Immature natural killer cell (primary cell): Measurements from ENCODE around the gene ZNF91. TPM values are rescaled to one million over a fixed set of nuclear protein-coding genes. Genes with fewer than 3 reads are reported as not detected.
A peak's percentile ranks its signal among the peaks of the same experiment; 100 is the strongest.
"Not testable (repeated sequence)": the region's sequence is repeated elsewhere in the genome, so short reads cannot be mapped to it uniquely, and the experiment has no call there.

ENCODE experiments used
- DNase-seq, 3 donors: peaks; one replicate each; pipeline ENCODE4 v3.0.0; 2022; ENCODE audit warnings: mixed read lengths in 1 of 3
- H3K27ac Mint-ChIP-seq, 6 donors: one replicate each; pipeline ENCODE4 v1.8.0; 2020; ENCODE audit warnings: mixed read lengths in 6 of 6, mild to moderate bottlenecking in 5 of 6, inconsistent platforms in 4 of 6, moderate library complexity in 3 of 6
- H3K27me3 Mint-ChIP-seq, 3 donors: one replicate each; pipeline ENCODE4 v1.8.0; 2020 to 2021; ENCODE audit warnings: low read depth in 3 of 3, mild to moderate bottlenecking in 3 of 3, mixed read lengths in 3 of 3, moderate library complexity in 3 of 3, inconsistent platforms in 1 of 3
- H3K36me3 Mint-ChIP-seq, 3 donors: one replicate each; pipeline ENCODE4 v1.8.0; 2020; ENCODE audit warnings: mixed read lengths in 3 of 3, inconsistent platforms in 2 of 3, mild to moderate bottlenecking in 2 of 3
- H3K4me1 Mint-ChIP-seq, 2 donors: one replicate each; pipeline ENCODE4 v1.8.0; 2020; ENCODE audit warnings: inconsistent platforms in 2 of 2, mild to moderate bottlenecking in 2 of 2, mixed read lengths in 2 of 2, moderate library complexity in 1 of 2
- H3K4me3 Mint-ChIP-seq, 5 donors: one replicate each; pipeline ENCODE4 v1.8.0; 2020; ENCODE audit warnings: mild to moderate bottlenecking in 5 of 5, mixed read lengths in 5 of 5, inconsistent platforms in 3 of 5, moderate library complexity in 3 of 5
- H3K9me3 Mint-ChIP-seq, 6 donors: one replicate each; pipeline ENCODE4 v1.8.0; 2020; ENCODE audit warnings: mild to moderate bottlenecking in 6 of 6, mixed read lengths in 6 of 6, inconsistent platforms in 4 of 6, moderate library complexity in 3 of 6
- polyA plus RNA-seq, 3 donors: library from polyadenylated mRNA; unstranded; fragments of 300-500 nt; fragmentation: Illumina TruSeq; gene quantifications; one replicate each; pipeline ENCODE4 v1.2.3, GENCODE V29; 2021

The ZNF91 gene
- polyA plus RNA-seq, 3 donors from 2014 or later: 14.5 to 48.1 (median 19.7) TPM

DNA sequence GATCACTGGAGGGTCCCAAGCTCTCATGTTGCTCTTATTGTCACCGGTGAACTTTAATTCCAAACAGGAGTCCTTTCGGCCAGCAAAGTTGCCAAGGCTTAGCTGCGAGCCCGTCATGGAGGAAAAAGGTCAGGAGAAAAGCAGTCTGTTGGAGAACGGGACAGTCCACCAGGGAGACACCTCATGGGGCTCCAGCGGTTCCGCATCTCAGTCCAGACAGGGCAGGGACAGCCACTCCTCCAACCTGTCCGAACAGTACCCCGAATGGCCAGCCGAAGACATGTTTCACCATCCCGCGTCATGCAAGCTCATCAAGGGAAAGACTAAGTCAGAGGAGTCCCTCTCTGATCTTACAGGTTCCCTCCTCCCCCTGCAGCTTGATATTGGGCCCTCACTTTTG lies 10.4 kb downstream of the ZNF91 start:
- peak overlapping the region in 2 of 6 donors; percentile 17 to 31 for H3K27ac Mint-ChIP-seq
- H3K36me3 Mint-ChIP-seq: peaks cover 50 to 62% (median 53%) of the 10 kb centered on the region in 3 donors
- peaks cover 63 to 80% of the 10 kb centered on the region in 2 donors for H3K4me1 Mint-ChIP-seq
- DNase-seq: no peak
- H3K9me3 Mint-ChIP-seq: peaks cover 14 to 25% (median 20%) of the 10 kb centered on the region in 6 donors
- H3K27me3 Mint-ChIP-seq: no peaks in the 10 kb centered on the region
- H3K4me3 Mint-ChIP-seq: no peak overlapping the region

DNA sequence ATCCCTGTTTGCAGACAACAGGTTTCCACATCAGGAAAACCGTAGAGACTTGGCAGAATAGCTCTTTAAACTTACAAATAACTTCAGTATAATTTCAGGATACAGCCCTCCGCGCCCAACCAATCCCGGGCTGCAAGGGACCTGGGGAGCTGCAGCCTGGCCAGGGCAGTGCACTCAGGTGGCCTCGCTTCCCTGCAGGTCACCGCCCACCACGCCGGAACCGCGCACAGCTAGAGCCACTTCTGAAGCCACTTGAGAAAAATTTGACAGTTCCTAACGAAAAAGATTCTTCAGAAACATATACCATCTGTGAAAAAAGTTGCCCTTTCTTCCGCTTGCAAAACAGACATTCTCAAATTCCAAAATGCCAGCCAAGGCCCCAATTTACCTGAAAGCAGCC lies 11.1 kb downstream of the ZNF91 start:
- H3K9me3 Mint-ChIP-seq: peaks cover 14 to 25% (median 20%) of the 10 kb centered on the region in 6 donors
- H3K27ac Mint-ChIP-seq: no peak overlapping the region
- no peak for DNase-seq
- no peak overlapping the region for H3K4me3 Mint-ChIP-seq
- H3K4me1 Mint-ChIP-seq: peaks cover 63 to 80% of the 10 kb centered on the region in 2 donors
- no peaks in the 10 kb centered on the region for H3K27me3 Mint-ChIP-seq
- H3K36me3 Mint-ChIP-seq: peaks cover 45 to 61% (median 57%) of the 10 kb centered on the region in 3 donors

DNA sequence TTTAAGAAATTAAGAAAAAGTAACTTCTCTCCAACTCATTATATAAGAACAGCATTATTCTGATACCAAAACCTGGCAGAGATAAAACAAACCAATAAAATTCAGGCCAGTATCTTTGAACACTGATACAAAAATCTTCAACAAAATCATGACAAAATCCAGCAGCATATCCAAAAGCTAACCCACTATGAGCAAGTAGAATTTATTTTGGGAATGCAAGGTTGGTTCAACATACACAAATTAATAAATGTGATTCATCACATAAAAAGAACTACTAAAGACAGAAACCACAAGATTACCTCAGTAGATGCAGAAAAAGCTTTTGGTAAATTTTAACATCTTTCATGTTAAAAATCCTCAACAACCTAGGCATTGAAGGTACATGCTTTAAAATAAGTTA lies 12.3 kb downstream of the ZNF91 start:
- H3K9me3 Mint-ChIP-seq: peaks cover 14 to 25% (median 20%) of the 10 kb centered on the region in 6 donors

DNA sequence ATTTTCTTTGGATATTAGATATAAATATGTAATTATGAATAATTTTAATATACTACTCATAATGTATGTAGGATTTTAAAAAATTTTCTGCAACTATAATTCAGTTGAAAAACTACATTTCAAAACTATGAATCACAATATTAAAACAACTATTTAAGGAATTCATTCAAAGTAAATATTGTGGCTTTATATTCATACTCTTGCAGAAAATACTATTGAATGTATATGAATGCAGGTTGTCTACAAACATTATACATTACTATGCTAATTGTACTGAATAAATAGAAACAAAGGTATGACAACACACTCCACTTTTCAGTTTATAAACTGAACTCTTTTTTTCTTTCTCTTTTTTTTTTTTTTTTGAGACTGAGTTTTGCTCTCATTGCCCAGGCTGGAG lies 14.2 kb downstream of the ZNF91 start:
- H3K36me3 Mint-ChIP-seq: peaks cover 29 to 48% (median 47%) of the 10 kb centered on the region in 3 donors
- H3K9me3 Mint-ChIP-seq: peaks cover 14 to 26% (median 20%) of the 10 kb centered on the region in 6 donors
- no peaks in the 10 kb centered on the region for H3K27me3 Mint-ChIP-seq
- H3K27ac Mint-ChIP-seq: peak overlapping the region in 1 of 6 donors; percentile 16
- H3K4me1 Mint-ChIP-seq: peaks cover 62 to 85% of the 10 kb centered on the region in 2 donors
- H3K4me3 Mint-ChIP-seq: no peak overlapping the region
- no peak for DNase-seq

More for the DNA sequence above, 12.3 kb downstream of the ZNF91 start:
- peaks cover 40 to 56% (median 53%) of the 10 kb centered on the region in 3 donors for H3K36me3 Mint-ChIP-seq
- DNase-seq: no peak
- peaks cover 63 to 80% of the 10 kb centered on the region in 2 donors for H3K4me1 Mint-ChIP-seq
- H3K27ac Mint-ChIP-seq: peak overlapping the region in 1 of 6 donors; percentile 13
- no peaks in the 10 kb centered on the region for H3K27me3 Mint-ChIP-seq
- H3K4me3 Mint-ChIP-seq: peak overlapping the region in 3 of 5 donors; percentile 2 to 24 (median 2)

DNA sequence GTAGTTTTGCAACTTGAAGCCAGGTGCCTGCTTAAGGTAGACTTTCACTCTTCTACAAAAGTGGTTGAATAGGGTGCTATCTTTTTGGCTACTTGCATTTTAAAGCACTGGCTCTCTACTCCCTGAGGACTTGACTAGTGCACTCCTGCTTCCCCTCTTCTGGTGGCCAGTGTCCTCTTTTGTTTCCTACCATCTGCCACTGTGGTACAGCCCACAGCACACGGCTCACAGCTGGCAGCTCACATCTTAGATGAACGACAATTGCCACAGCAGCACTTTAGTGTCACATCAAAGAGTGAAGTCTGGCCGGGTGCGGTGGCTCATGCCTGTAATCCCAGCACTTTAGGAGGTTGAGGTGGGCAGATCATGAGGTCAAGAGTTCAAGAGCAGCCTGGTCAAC lies 15.6 kb downstream of the ZNF91 start:
- H3K4me1 Mint-ChIP-seq: peaks cover 58 to 81% of the 10 kb centered on the region in 2 donors
- DNase-seq, H3K27me3 Mint-ChIP-seq: not testable (repeated sequence)
- peak overlapping the region; percentile 82 to 93 (median 90) for H3K27ac Mint-ChIP-seq
- peaks cover 13 to 25% (median 17%) of the 10 kb centered on the region in 6 donors for H3K9me3 Mint-ChIP-seq
- H3K36me3 Mint-ChIP-seq: peaks cover 26 to 50% (median 47%) of the 10 kb centered on the region in 3 donors
- peak overlapping the region; percentile 34 to 72 (median 66) for H3K4me3 Mint-ChIP-seq

DNA sequence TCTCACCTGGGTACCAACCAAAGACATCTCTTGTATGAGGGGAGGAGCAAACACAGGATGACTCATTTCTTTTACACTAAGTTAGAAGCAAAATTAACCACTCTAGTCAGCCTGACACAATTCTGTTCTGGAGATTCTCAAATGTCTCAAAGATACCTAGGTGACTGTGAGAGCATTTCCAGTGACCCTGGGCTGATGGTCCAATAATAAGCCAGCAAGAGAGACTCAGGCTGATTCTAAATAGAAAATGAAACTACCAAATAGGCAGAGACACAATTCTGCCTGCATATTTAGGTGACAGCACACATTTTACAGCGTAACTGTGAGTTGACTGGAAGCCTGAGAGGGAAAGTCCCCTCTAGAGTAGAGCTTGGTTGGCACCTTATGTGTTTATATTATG lies 16.3 kb downstream of the ZNF91 start:
- Mint-ChIP-seq H3K27ac (peak overlapping the region; percentile 82 to 93 (median 90)), H3K9me3 (peaks cover 10 to 18% (median 14%) of the 10 kb centered on the region in 6 donors), H3K36me3 (peaks cover 20 to 46% (median 45%) of the 10 kb centered on the region in 3 donors)

DNA sequence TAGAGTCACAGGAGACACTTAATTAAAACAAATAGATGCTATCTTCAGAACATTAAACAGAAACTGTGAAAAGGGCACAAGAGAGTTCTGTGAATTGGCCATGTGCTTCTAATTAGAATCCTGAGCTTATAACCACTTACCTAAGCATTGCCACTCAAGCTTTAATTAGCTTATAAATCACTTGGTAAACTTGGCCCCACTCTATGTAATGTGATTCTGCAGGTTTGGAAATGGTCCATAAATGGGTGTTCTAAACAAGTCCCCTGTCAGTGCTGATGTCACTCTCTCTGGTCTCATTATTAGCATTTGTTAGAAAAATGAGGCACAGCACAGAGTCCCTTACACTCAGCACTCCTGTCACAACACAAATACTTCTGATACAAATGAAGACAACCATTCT lies 18.0 kb downstream of the ZNF91 start:
- peaks cover 24 to 48% (median 46%) of the 10 kb centered on the region in 3 donors for H3K36me3 Mint-ChIP-seq
- peaks cover 2 to 12% (median 3%) of the 10 kb centered on the region in 6 donors for H3K9me3 Mint-ChIP-seq
- peak overlapping the region in 5 of 6 donors; percentile 17 to 65 (median 29) for H3K27ac Mint-ChIP-seq

More for the DNA sequence above, 16.3 kb downstream of the ZNF91 start:
- Mint-ChIP-seq H3K27me3 (no peaks in the 10 kb centered on the region), H3K4me3 (peak overlapping the region; percentile 34 to 72 (median 60)), H3K4me1 (peaks cover 54 to 75% of the 10 kb centered on the region in 2 donors)
- peak; percentile 14 to 30 (median 26) for DNase-seq

DNA sequence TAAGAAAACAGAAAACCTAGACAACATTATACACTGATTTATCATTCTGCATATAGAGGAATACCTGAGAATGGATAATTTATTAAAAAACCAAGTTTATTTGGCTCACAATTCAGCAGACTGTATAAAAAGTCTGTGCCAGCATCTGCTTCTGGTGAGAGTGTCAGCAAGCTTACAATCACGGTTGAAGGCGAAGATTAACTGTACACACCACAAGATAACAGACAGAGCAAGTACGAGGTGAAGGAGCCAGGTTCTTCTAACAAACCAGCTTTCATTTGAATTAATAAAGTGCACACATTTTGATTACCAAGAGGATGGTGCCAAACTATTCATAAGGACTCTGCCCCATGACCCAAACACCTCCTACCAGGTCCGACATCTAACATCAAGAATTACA lies 28.8 kb downstream of the ZNF91 start:
- no peak overlapping the region for H3K27ac Mint-ChIP-seq
- H3K4me3 Mint-ChIP-seq: no peak overlapping the region
- peaks cover 0 to 6% (median 0%) of the 10 kb centered on the region in 3 donors for H3K27me3 Mint-ChIP-seq
- DNase-seq: no peak
- H3K9me3 Mint-ChIP-seq: peaks cover 25 to 67% (median 60%) of the 10 kb centered on the region in 6 donors
- H3K4me1 Mint-ChIP-seq: peaks cover 0 to 3% of the 10 kb centered on the region in 2 donors
- peaks cover 41 to 73% (median 70%) of the 10 kb centered on the region in 3 donors for H3K36me3 Mint-ChIP-seq

More for the DNA sequence above, 18.0 kb downstream of the ZNF91 start:
- Mint-ChIP-seq H3K27me3 (no peaks in the 10 kb centered on the region), H3K4me1 (peaks cover 44 to 78% of the 10 kb centered on the region in 2 donors), H3K4me3 (no peak overlapping the region)
- no peak for DNase-seq

DNA sequence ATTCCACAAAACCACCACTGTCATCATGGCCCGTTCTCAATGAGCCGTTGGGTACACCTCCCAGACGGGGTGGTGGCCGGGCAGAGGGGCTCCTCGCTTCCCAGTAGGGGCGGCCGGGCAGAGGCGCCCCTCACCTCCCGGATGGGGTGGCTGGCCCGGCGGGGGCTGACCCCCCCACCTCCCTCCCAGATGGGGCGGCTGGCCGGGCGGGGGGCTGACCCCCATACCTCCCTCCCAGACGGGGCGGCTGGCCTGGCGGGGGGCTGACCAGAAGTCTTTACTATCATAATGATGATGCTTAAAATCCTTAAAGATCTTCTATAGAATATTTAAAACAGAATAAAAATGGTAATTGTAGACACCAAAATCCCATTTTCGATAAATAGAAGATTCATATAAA lies 29.2 kb downstream of the ZNF91 start:
- not testable (repeated sequence) for H3K4me3 Mint-ChIP-seq, H3K27ac Mint-ChIP-seq, H3K27me3 Mint-ChIP-seq, DNase-seq, H3K4me1 Mint-ChIP-seq
- peaks cover 39 to 73% (median 66%) of the 10 kb centered on the region in 3 donors for H3K36me3 Mint-ChIP-seq
- H3K9me3 Mint-ChIP-seq: peaks cover 29 to 69% (median 62%) of the 10 kb centered on the region in 6 donors

DNA sequence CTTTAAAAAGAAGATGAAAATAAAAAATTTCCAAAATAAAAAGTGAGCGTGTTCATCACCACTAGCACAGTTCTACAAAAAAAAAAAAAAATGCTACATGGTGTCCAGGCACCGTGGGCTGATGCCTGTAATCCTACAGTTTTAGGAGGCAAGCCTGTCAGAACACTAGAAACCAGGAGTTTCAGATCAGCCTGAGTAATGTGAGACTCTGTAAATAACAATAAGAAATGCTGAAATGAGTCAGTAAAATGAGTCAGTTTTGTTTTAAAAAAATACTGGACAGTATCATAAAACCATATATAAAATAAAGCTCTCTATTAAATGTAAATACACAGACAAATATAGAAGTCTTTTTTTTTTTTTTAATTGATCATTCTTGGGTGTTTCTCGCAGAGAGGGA lies 30.0 kb downstream of the ZNF91 start:
- Mint-ChIP-seq H3K9me3 (peaks cover 37 to 73% (median 64%) of the 10 kb centered on the region in 6 donors), H3K4me3 (no peak overlapping the region), H3K27ac (no peak overlapping the region), H3K27me3 (peaks cover 0 to 6% (median 0%) of the 10 kb centered on the region in 3 donors), H3K36me3 (peaks cover 35 to 70% (median 58%) of the 10 kb centered on the region in 3 donors), H3K4me1 (peaks cover 0 to under 1% of the 10 kb centered on the region in 2 donors)
- DNase-seq: no peak

DNA sequence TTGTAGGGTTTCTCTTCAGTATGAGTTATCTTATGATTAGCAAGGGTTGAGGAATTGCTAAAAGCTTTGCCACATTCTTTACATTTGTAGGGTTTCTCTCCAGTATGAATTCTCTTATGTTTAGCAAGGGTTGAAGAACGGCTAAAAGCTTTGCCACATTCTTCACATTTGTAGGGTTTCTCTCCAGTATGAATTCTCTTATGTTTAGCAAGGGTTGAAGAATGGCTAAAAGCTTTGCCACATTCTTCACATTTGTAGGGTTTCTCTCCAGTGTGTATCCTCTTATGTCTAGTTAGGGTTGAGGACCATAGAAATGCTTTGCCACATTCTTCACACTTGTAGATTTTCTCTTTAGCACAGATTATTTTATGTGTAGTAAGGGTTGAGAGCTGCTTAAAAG lies 33.4 kb downstream of the ZNF91 start:
- not testable (repeated sequence) for H3K27ac Mint-ChIP-seq, H3K4me1 Mint-ChIP-seq, H3K27me3 Mint-ChIP-seq, H3K4me3 Mint-ChIP-seq, DNase-seq
- Mint-ChIP-seq H3K36me3 (peaks cover 40 to 70% (median 60%) of the 10 kb centered on the region in 3 donors), H3K9me3 (peaks cover 45 to 85% (median 78%) of the 10 kb centered on the region in 6 donors)

DNA sequence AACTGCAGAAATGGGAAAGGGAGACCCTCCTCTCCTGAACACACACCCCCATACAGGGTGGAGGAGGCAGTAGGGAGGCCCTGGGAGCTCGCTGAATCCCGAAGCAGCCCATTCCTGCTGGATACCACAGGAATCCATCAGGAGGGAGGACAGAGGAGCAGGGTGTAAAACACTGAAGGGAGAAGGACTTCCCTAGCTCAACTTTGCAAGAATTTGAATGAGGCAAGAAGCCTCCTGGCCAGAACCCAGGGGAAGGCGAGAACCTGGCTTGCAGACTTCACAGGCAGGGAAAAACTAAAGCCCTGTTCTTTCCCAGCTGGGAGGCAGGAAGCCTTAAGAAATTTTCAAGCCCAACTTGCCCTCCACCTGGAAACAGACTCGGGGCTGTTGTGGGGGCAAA lies 43.5 kb downstream of the ZNF91 start:
- H3K36me3 Mint-ChIP-seq: peaks cover 74 to 93% (median 90%) of the 10 kb centered on the region in 3 donors
- peaks cover 2 to 10% (median 5%) of the 10 kb centered on the region in 3 donors for H3K27me3 Mint-ChIP-seq
- no peak overlapping the region for H3K4me3 Mint-ChIP-seq
- no peak overlapping the region for H3K27ac Mint-ChIP-seq
- no peak for DNase-seq
- peaks cover 13 to 54% of the 10 kb centered on the region in 2 donors for H3K4me1 Mint-ChIP-seq
- peaks cover 65 to 99% (median 98%) of the 10 kb centered on the region in 6 donors for H3K9me3 Mint-ChIP-seq

DNA sequence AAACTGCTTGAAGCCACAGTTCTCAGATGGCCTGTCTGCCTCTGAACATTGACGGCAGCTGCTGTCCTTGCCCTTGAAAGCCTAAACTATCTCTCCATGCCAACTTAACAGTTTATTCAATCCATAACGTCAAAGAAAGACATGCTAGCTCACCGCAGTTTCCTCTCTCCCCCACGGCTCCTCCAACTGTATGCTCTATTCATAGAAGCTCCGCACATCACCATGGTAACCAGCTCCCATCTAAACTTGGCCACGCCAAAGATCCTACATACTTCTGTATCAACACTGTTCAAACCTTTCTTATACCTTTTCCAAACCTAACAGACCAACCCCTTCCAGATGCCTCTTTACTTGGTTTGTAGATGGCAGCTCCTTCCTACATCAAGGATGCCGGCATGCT lies 48.6 kb downstream of the ZNF91 start:
- Mint-ChIP-seq H3K4me1 (peaks cover 18 to 37% of the 10 kb centered on the region in 2 donors), H3K36me3 (peaks cover 78 to 97% (median 89%) of the 10 kb centered on the region in 3 donors), H3K27me3 (peaks cover 2 to 11% (median 6%) of the 10 kb centered on the region in 3 donors), H3K27ac (no peak overlapping the region), H3K9me3 (peaks cover 72 to 98% (median 96%) of the 10 kb centered on the region in 6 donors), H3K4me3 (no peak overlapping the region)
- DNase-seq: no peak

DNA sequence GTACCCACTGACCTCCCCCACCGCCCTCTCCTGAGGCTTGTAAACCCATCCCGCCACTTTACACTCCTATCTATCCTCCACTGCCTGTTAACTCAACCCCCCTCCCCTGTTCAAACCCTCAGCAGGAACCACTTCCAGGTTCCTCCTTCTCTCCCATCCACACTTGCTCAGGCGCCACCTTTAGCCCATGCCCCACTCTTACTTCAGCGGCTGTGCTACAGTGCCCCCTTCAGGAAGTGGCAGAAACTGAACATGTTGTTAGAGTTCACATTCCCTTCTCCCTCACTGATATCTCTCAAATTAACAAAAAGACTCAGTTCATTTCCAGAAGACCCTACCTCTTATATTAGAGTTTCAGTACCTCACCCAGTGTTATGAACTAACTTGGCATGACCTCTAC lies 49.4 kb downstream of the ZNF91 start:
- Mint-ChIP-seq H3K27me3 (peaks cover 2 to 11% (median 6%) of the 10 kb centered on the region in 3 donors), H3K27ac (no peak overlapping the region), H3K4me1 (peaks cover 18 to 37% of the 10 kb centered on the region in 2 donors), H3K36me3 (peaks cover 73 to 91% (median 84%) of the 10 kb centered on the region in 3 donors), H3K4me3 (no peak overlapping the region), H3K9me3 (peaks cover 68 to 92% (median 90%) of the 10 kb centered on the region in 6 donors)
- DNase-seq: no peak
